HUES64 (cell line): Measurements from ENCODE around the gene SLIT1.

Experiments
- H3K27ac ChIP-seq: 2 replicates; pipeline ENCODE4 v1.7.0; 2013; ENCODE audit warnings: low read depth, low read length, inconsistent platforms
- H3K27me3 ChIP-seq: 2 replicates; pipeline ENCODE4 v1.6.1; 2013; ENCODE audit warnings: mild to moderate bottlenecking, low read length; ENCODE audit not compliant: insufficient read depth
- H3K36me3 ChIP-seq: 2 replicates; pipeline ENCODE4 v1.6.1; 2013; ENCODE audit warnings: mild to moderate bottlenecking, low read length; ENCODE audit not compliant: insufficient read depth
- H3K4me1 ChIP-seq: 2 replicates; pipeline ENCODE4 v1.6.1; 2013; ENCODE audit warnings: mild to moderate bottlenecking, low read length, moderate library complexity; ENCODE audit not compliant: insufficient read depth
- H3K4me3 ChIP-seq: 2 replicates; pipeline ENCODE4 v1.5.1; 2013; ENCODE audit warnings: mild to moderate bottlenecking, low read length, moderate library complexity
- H3K9ac ChIP-seq: 2 replicates; pipeline ENCODE4 v1.6.1; 2013; ENCODE audit warnings: mild to moderate bottlenecking, low read depth, low read length
- H3K9me3 ChIP-seq: 2 replicates; pipeline ENCODE4 v1.6.1; 2013; ENCODE audit warnings: low read depth, low read length; ENCODE audit not compliant: insufficient read depth
- WGBS: fragments of 150-250, 120-280 bp; methylation state at CpG from one replicate; pipeline ENCODE4 v1.1.7; 2013; ENCODE audit warnings: missing lambda C conversion rate; 5-methylcytosine and 5-hydroxymethylcytosine counted together

The SLIT1 gene

GRCh38 chr10:96978621-96979154, 207.1 kb downstream of the SLIT1 start:
- H3K27ac ChIP-seq: no peak overlapping the region
- H3K27me3 ChIP-seq: no peaks in the 10 kb centered on the region
- H3K36me3 ChIP-seq: peaks cover 17% of the 10 kb centered on the region
- no peaks in the 10 kb centered on the region for H3K9me3 ChIP-seq
- H3K4me3 ChIP-seq: no peak overlapping the region
- no peak overlapping the region for H3K9ac ChIP-seq
- no peaks in the 10 kb centered on the region; the same call in 1 of the 2 replicates for H3K4me1 ChIP-seq
- 96% methylated on average over 3 of the region's 3 CpGs for WGBS

GRCh38 chr10:96975136-96975535, 210.6 kb downstream of the SLIT1 start:
- no peaks in the 10 kb centered on the region for H3K9me3 ChIP-seq
- no peak overlapping the region for H3K4me3 ChIP-seq
- H3K9ac ChIP-seq: no peak overlapping the region
- no peaks in the 10 kb centered on the region; the same call in 1 of the 2 replicates for H3K4me1 ChIP-seq
- H3K36me3 ChIP-seq: no peaks in the 10 kb centered on the region
- 96% methylated on average over 1 of the region's 2 CpGs for WGBS
- H3K27ac ChIP-seq: no peak overlapping the region
- no peaks in the 10 kb centered on the region for H3K27me3 ChIP-seq

- no peaks in the 10 kb centered on the region for H3K9me3 ChIP-seq
- H3K27ac ChIP-seq: no peak overlapping the region
- H3K4me1 ChIP-seq: no peaks in the 10 kb centered on the region; the same call in 1 of the 2 replicates
- WGBS: 95% methylated on average over 3 of the region's 5 CpGs
- no peak overlapping the region for H3K4me3 ChIP-seq
- no peaks in the 10 kb centered on the region for H3K36me3 ChIP-seq
- no peak overlapping the region for H3K9ac ChIP-seq
- no peaks in the 10 kb centered on the region for H3K27me3 ChIP-seq
Measured at GRCh38 chr10:96973809-96974747, 211.7 kb downstream of the SLIT1 start.

GRCh38 chr10:96972264-96972663, 213.5 kb downstream of the SLIT1 start:
- Histone ChIP-seq H3K4me1 (no peaks in the 10 kb centered on the region; the same call in 1 of the 2 replicates), H3K36me3 (no peaks in the 10 kb centered on the region), H3K27me3 (no peaks in the 10 kb centered on the region), H3K9ac (no peak overlapping the region), H3K4me3 (no peak overlapping the region), H3K27ac (no peak overlapping the region), H3K9me3 (no peaks in the 10 kb centered on the region)
- 83% methylated on average over 1 of the region's 1 CpG for WGBS

GRCh38 chr10:96971324-96971723, 214.4 kb downstream of the SLIT1 start:
- H3K9ac ChIP-seq: no peak overlapping the region
- H3K27ac ChIP-seq: no peak overlapping the region
- H3K4me1 ChIP-seq: no peaks in the 10 kb centered on the region; the same call in 1 of the 2 replicates
- H3K4me3 ChIP-seq: no peak overlapping the region
- H3K9me3 ChIP-seq: no peaks in the 10 kb centered on the region
- WGBS: 93% methylated on average over 2 of the region's 2 CpGs
- H3K27me3 ChIP-seq: no peaks in the 10 kb centered on the region
- no peaks in the 10 kb centered on the region for H3K36me3 ChIP-seq

- no peaks in the 10 kb centered on the region for H3K9me3 ChIP-seq
- H3K27me3 ChIP-seq: no peaks in the 10 kb centered on the region
- no peaks in the 10 kb centered on the region; the same call in 1 of the 2 replicates for H3K4me1 ChIP-seq
- 93% methylated on average over 5 of the region's 5 CpGs for WGBS
- H3K27ac ChIP-seq: no peak overlapping the region
- H3K36me3 ChIP-seq: no peaks in the 10 kb centered on the region
- H3K4me3 ChIP-seq: no peak overlapping the region
- no peak overlapping the region for H3K9ac ChIP-seq
Measured at GRCh38 chr10:96968682-96969423, 216.9 kb downstream of the SLIT1 start.

GRCh38 chr10:96967847-96968246, 217.9 kb downstream of the SLIT1 start:
- H3K27ac ChIP-seq: no peak overlapping the region
- no peaks in the 10 kb centered on the region for H3K36me3 ChIP-seq
- H3K9ac ChIP-seq: no peak overlapping the region
- H3K4me3 ChIP-seq: no peak overlapping the region
- H3K9me3 ChIP-seq: no peaks in the 10 kb centered on the region
- no peaks in the 10 kb centered on the region; the same call in 1 of the 2 replicates for H3K4me1 ChIP-seq
- no peaks in the 10 kb centered on the region for H3K27me3 ChIP-seq

- WGBS: 94% methylated on average over 2 of the region's 2 CpGs
- Histone ChIP-seq H3K9me3 (no peaks in the 10 kb centered on the region), H3K36me3 (no peaks in the 10 kb centered on the region), H3K4me1 (no peaks in the 10 kb centered on the region), H3K27ac (no peak overlapping the region), H3K9ac (no peak overlapping the region), H3K4me3 (no peak overlapping the region), H3K27me3 (no peaks in the 10 kb centered on the region)
Measured at GRCh38 chr10:96964131-96964530, 221.6 kb downstream of the SLIT1 start.

GRCh38 chr10:96960872-96961271, 224.9 kb downstream of the SLIT1 start:
- 93% methylated on average over 2 of the region's 2 CpGs for WGBS

GRCh38 chr10:96959733-96960132, 226.0 kb downstream of the SLIT1 start:
- H3K9ac ChIP-seq: no peak overlapping the region
- no peak overlapping the region for H3K27ac ChIP-seq
- H3K9me3 ChIP-seq: no peaks in the 10 kb centered on the region
- peaks cover 25% of the 10 kb centered on the region for H3K36me3 ChIP-seq
- no peaks in the 10 kb centered on the region for H3K4me1 ChIP-seq
- WGBS: no CpG with 5 or more reads among the region's 1 CpG
- no peaks in the 10 kb centered on the region for H3K27me3 ChIP-seq
- H3K4me3 ChIP-seq: no peak overlapping the region

More at GRCh38 chr10:96960872-96961271, 224.9 kb downstream of the SLIT1 start:
- Histone ChIP-seq H3K27ac (no peak overlapping the region), H3K4me1 (no peaks in the 10 kb centered on the region), H3K9ac (no peak overlapping the region), H3K27me3 (no peaks in the 10 kb centered on the region), H3K4me3 (no peak overlapping the region), H3K36me3 (peaks cover 14% of the 10 kb centered on the region), H3K9me3 (no peaks in the 10 kb centered on the region)

- Histone ChIP-seq H3K36me3 (peaks cover 38% of the 10 kb centered on the region), H3K27me3 (no peaks in the 10 kb centered on the region), H3K9ac (no peak overlapping the region; the same call in 1 of the 2 replicates), H3K27ac (no peak overlapping the region), H3K4me3 (no peak overlapping the region), H3K9me3 (no peaks in the 10 kb centered on the region), H3K4me1 (no peaks in the 10 kb centered on the region)
- 100% methylated on average over 2 of the region's 2 CpGs for WGBS
Measured at GRCh38 chr10:96958071-96958470, 227.7 kb downstream of the SLIT1 start.
